Liver (tissue), 9 donors: ENCODE results near the gene HECTD1. TPM values are rescaled to one million over a fixed set of nuclear protein-coding genes. Genes with fewer than 3 reads are reported as not detected.

Experiments used
- DNase-seq: peaks from one replicate; pipeline ENCODE4 v3.0.0-alpha.2; 2017; ENCODE audit warnings: low spot score
- H3K27ac ChIP-seq, 2 donors: one replicate each; pipeline ENCODE4 v1.7.0; 2013; ENCODE audit warnings: inconsistent platforms in 2 of 2, low read length in 2 of 2, control low read depth in 1 of 2, low read depth in 1 of 2, mild to moderate bottlenecking in 1 of 2
- H3K27me3 ChIP-seq, 4 donors: one replicate each; pipeline versions ENCODE4 v1.6.1 to v1.7.0; 2013; ENCODE audit warnings: low read length in 3 of 4, inconsistent platforms in 1 of 4, mild to moderate bottlenecking in 1 of 4, moderate library complexity in 1 of 4; ENCODE audit not compliant: control insufficient read depth in 4 of 4, insufficient read depth in 4 of 4
- H3K36me3 ChIP-seq, 4 donors: one replicate each; pipeline versions ENCODE4 v1.6.1 to v1.7.0; 2013; ENCODE audit warnings: low read length in 3 of 4, mild to moderate bottlenecking in 3 of 4, low read depth in 1 of 4, moderate library complexity in 1 of 4; ENCODE audit not compliant: control insufficient read depth in 4 of 4, insufficient read depth in 3 of 4
- H3K4me1 ChIP-seq, 4 donors: one replicate each; pipeline versions ENCODE4 v1.6.1 to v1.7.0; 2013; ENCODE audit warnings: low read length in 3 of 4, mild to moderate bottlenecking in 3 of 4, moderate library complexity in 1 of 4; ENCODE audit not compliant: control insufficient read depth in 4 of 4, insufficient read depth in 4 of 4
- H3K4me3 ChIP-seq, 3 donors: one replicate each; pipeline versions ENCODE4 v1.6.1 to v1.7.0; 2013; ENCODE audit warnings: low read length in 3 of 3, control low read depth in 1 of 3, low read depth in 1 of 3, mild to moderate bottlenecking in 1 of 3
- H3K9ac ChIP-seq, 2 donors: one replicate each; pipeline ENCODE4 v1.7.0; 2013; ENCODE audit warnings: low read length in 2 of 2, mild to moderate bottlenecking in 2 of 2, moderate library complexity in 2 of 2, control low read depth in 1 of 2, low read depth in 1 of 2
- H3K9me3 ChIP-seq, 4 donors: one replicate each; pipeline versions ENCODE4 v1.6.1 to v1.7.0; 2013; ENCODE audit warnings: low read length in 3 of 4; ENCODE audit not compliant: control insufficient read depth in 4 of 4
- EGR1 ChIP-seq, 2 donors: IDR thresholded peaks; 2 replicates each; pipeline ENCODE4 v1.6.1; 2016 to 2018; ENCODE audit warnings: antibody characterized with exemption in 2 of 2, low read depth in 2 of 2
- FOXA1 ChIP-seq: IDR thresholded peaks from 2 replicates; pipeline ENCODE4 v1.6.1; 2016; ENCODE audit warnings: antibody characterized with exemption
- FOXA2 ChIP-seq: IDR thresholded peaks from 2 replicates; pipeline ENCODE4 v1.6.1; 2016; ENCODE audit warnings: antibody characterized with exemption
- GABPA ChIP-seq, 2 donors: IDR thresholded peaks in 1 of 2; conservative IDR thresholded peaks in 1 of 2; 2 replicates each; pipeline ENCODE4 v1.6.1; 2016; ENCODE audit warnings: antibody characterized with exemption in 2 of 2, mild to moderate bottlenecking in 1 of 2, moderate library complexity in 1 of 2
- HNF4A ChIP-seq, 2 donors: conservative IDR thresholded peaks; 2 replicates each; pipeline ENCODE4 v1.6.1; 2016; ENCODE audit warnings: antibody characterized with exemption in 2 of 2, mild to moderate bottlenecking in 2 of 2
- HNF4G ChIP-seq: IDR thresholded peaks from 2 replicates; pipeline ENCODE4 v1.6.1; 2016; ENCODE audit warnings: antibody characterized with exemption
- JUND ChIP-seq, 2 donors: IDR thresholded peaks; 2 replicates each; pipeline ENCODE4 v1.6.1; 2016; ENCODE audit warnings: antibody characterized with exemption in 2 of 2
- NR2F2 ChIP-seq: IDR thresholded peaks from 2 replicates; pipeline ENCODE4 v1.6.1; 2016; ENCODE audit warnings: antibody characterized with exemption
- REST ChIP-seq: IDR thresholded peaks from 2 replicates; pipeline ENCODE4 v1.6.1; 2016; ENCODE audit warnings: antibody characterized with exemption, mild to moderate bottlenecking
- RXRA ChIP-seq, 2 donors: IDR thresholded peaks; 2 replicates each; pipeline ENCODE4 v1.6.1; 2017 to 2018; ENCODE audit warnings: antibody characterized with exemption in 2 of 2, mild to moderate bottlenecking in 1 of 2
- SP1 ChIP-seq: IDR thresholded peaks from 2 replicates; pipeline ENCODE4 v1.6.1; 2018; ENCODE audit warnings: antibody characterized with exemption, mild to moderate bottlenecking
- TAF1 ChIP-seq: conservative IDR thresholded peaks from 2 replicates; pipeline ENCODE4 v1.6.1; 2016; ENCODE audit warnings: antibody characterized with exemption, mild to moderate bottlenecking
- YY1 ChIP-seq: IDR thresholded peaks from 2 replicates; pipeline ENCODE4 v1.6.1; 2016; ENCODE audit warnings: antibody characterized with exemption, mild to moderate bottlenecking
- ZBTB33 ChIP-seq: IDR thresholded peaks from 2 replicates; pipeline ENCODE4 v1.6.1; 2016; ENCODE audit warnings: antibody characterized with exemption
- WGBS: extraction: QIAGEN DNeasy Blood & Tissue Kit; methylation state at CpG from one replicate; pipeline ENCODE4 v1.1.7; 2013; 5-methylcytosine and 5-hydroxymethylcytosine counted together
- polyA plus RNA-seq, 2 donors: library from polyadenylated mRNA; stranded (reverse) in 1 of 2; unstranded in 1 of 2; fragments of 200-250 nt in 1 of 2; fragments of >200 nt in 1 of 2; fragmentation: Nextera tagmentation in 1 of 2; extraction: Ambion mirVana in 1 of 2; gene quantifications; one replicate each; pipeline versions ENCODE4 v1.2.1 to v1.2.3, GENCODE V29; 2013 to 2015
- total RNA-seq, 2 donors: library from RNA; depleted of rRNA; stranded (reverse); fragments of >200 nt; gene quantifications; one replicate each; pipeline ENCODE4 v1.2.3, GENCODE V29; 2014
- TF ChIP-seq, protein P1 (sequence below): IDR thresholded peaks from 2 replicates; pipeline ENCODE4 v1.6.1; 2016; ENCODE audit warnings: antibody characterized with exemption
- TF ChIP-seq, protein P2 (sequence below): IDR thresholded peaks from 2 replicates; pipeline ENCODE4 v1.6.1; 2016; ENCODE audit warnings: antibody characterized with exemption
- donor health status: healthy.
- donor health status: healthy.
- donor health status: healthy.
- donor health status: healthy.
- donor health status: healthy.

HECTD1 gene
- total and polyA plus RNA-seq, 4 donors = 46.8 to 256 (median 118) TPM

DNA sequence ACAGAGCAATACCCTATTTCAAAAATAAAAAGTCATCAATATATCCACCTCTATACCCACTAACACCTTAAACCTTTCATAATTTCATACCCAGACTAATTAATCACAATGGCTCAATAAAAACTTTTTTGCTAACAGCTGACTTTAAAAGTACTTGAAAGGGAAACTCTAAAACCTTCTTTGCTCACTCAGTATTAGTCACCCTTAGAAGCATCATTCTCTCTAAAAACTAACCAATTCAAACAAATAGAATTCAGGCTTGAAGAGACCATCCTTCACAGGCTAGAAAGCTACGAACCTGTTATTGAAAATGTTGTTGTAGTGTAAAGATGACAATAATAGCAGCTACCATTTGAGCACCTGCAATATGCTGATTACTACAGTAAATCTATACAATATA lies 37.2 kb downstream of the HECTD1 start:
- peaks cover 7 to 14% (median 9%) of the 10 kb centered on the region in 4 donors for H3K4me1 ChIP-seq
- H3K4me3 ChIP-seq = no peak overlapping the region
- WGBS = 94% methylated on average over 1 of the region's 1 CpG
- H3K9ac ChIP-seq = no peak overlapping the region
- TF ChIP-seq, protein P1, sequence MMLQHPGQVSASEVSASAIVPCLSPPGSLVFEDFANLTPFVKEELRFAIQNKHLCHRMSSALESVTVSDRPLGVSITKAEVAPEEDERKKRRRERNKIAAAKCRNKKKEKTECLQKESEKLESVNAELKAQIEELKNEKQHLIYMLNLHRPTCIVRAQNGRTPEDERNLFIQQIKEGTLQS = no peak
- TF ChIP-seq ZBTB33 (no peak), NR2F2 (no peak), EGR1 (IDR thresholded peaks at IDR 0.05; ENCODE audit: low read depth in 2 of 2) (no peak), RXRA (IDR thresholded peaks at IDR 0.05) (no peak), FOXA2 (no peak), JUND (IDR thresholded peaks at IDR 0.05) (no peak), SP1 (no peak), HNF4G (no peak), YY1 (no peak), FOXA1 (no peak)
- TF ChIP-seq, protein P2, sequence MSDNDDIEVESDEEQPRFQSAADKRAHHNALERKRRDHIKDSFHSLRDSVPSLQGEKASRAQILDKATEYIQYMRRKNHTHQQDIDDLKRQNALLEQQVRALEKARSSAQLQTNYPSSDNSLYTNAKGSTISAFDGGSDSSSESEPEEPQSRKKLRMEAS = no peak
- H3K27ac ChIP-seq = no peak overlapping the region
- no peaks in the 10 kb centered on the region for H3K27me3 ChIP-seq
- peaks cover 6 to 70% (median 62%) of the 10 kb centered on the region in 4 donors for H3K36me3 ChIP-seq
- H3K9me3 ChIP-seq = no peaks in the 10 kb centered on the region
- DNase-seq = no peak

GRCh38 chr14:31169877-31170276 lies 37.7 kb downstream of the HECTD1 start:
- no peak for DNase-seq
- no peak overlapping the region for H3K27ac ChIP-seq
- peaks cover 6 to 64% (median 57%) of the 10 kb centered on the region in 4 donors for H3K36me3 ChIP-seq
- H3K4me3 ChIP-seq = no peak overlapping the region
- 98% methylated on average over 5 of the region's 5 CpGs for WGBS
- H3K27me3 ChIP-seq = no peaks in the 10 kb centered on the region
- H3K9me3 ChIP-seq = no peaks in the 10 kb centered on the region
- H3K4me1 ChIP-seq = peaks cover 11 to 20% (median 14%) of the 10 kb centered on the region in 4 donors
- no peak for TF ChIP-seq NR2F2
- TF ChIP-seq, protein P2 = no peak
- TF ChIP-seq GABPA (IDR thresholded peaks at IDR 0.05 in 1 of 2, conservative IDR thresholded peaks at IDR 0.05 in 1 of 2) = no peak
- no peak for TF ChIP-seq TAF1
- no peak for TF ChIP-seq HNF4G
- TF ChIP-seq FOXA1 = no peak
- no peak for TF ChIP-seq FOXA2
- no peak for TF ChIP-seq EGR1 (IDR thresholded peaks at IDR 0.05; ENCODE audit: low read depth in 2 of 2)
- TF ChIP-seq REST = no peak
- TF ChIP-seq HNF4A (conservative IDR thresholded peaks at IDR 0.05) = no peak
- TF ChIP-seq JUND (IDR thresholded peaks at IDR 0.05) = no peak
- no peak overlapping the region for H3K9ac ChIP-seq
